ENCODE data around the gene HSFX3.
"Not testable (repeated sequence)": the region's sequence is repeated elsewhere in the genome, so short reads cannot be mapped to it uniquely, and the experiment has no call there.

The HSFX3 gene

GRCh38 chrX:149545545-149546543 lies 3.9 kb downstream of the HSFX3 start:
- not testable (repeated sequence) for H4K20me1 ChIP-seq (ENCODE audit: insufficient read depth, low read length, poor library complexity, severe bottlenecking); H3K4me2 ChIP-seq (ENCODE audit: low read depth, low read length, poor library complexity, severe bottlenecking); H3K4me3 ChIP-seq (ENCODE audit: low read length, poor library complexity, severe bottlenecking); H3F3A ChIP-seq (ENCODE audit: low read depth); H3K9me2 ChIP-seq (replicated peaks; ENCODE audit: low read depth, low read length); H3K9ac ChIP-seq (ENCODE audit: low read depth, low read length, poor library complexity, severe bottlenecking); H3K79me2 ChIP-seq (ENCODE audit: insufficient read depth, low read length); H2AFZ ChIP-seq (ENCODE audit: low read length); H3K9me3 ChIP-seq (ENCODE audit: insufficient read depth, low read depth, low read length); H3K4me1 ChIP-seq (ENCODE audit: insufficient read depth, low read length, poor library complexity, severe bottlenecking); H3K27me3 ChIP-seq (ENCODE audit: insufficient read depth, low read length, poor library complexity, severe bottlenecking); H3K36me3 ChIP-seq (ENCODE audit: insufficient read depth, low read length)

GRCh38 chrX:149541521-149542047 lies 8.1 kb downstream of the HSFX3 start:
- Histone ChIP-seq H3K4me3 (ENCODE audit: low read length, poor library complexity, severe bottlenecking) (peak overlapping the region; percentile 83), H2AFZ (ENCODE audit: low read length) (no peak overlapping the region), H4K20me1 (ENCODE audit: insufficient read depth, low read length, poor library complexity, severe bottlenecking) (no peaks in the 10 kb centered on the region), H3K4me1 (ENCODE audit: insufficient read depth, low read length, poor library complexity, severe bottlenecking) (no peaks in the 10 kb centered on the region), H3K9me2 (replicated peaks; ENCODE audit: low read depth, low read length) (no peaks in the 10 kb centered on the region), H3K9ac (ENCODE audit: low read depth, low read length, poor library complexity, severe bottlenecking) (peak overlapping the region; percentile 81), H3F3A (ENCODE audit: low read depth) (no peaks in the 10 kb centered on the region), H3K4me2 (ENCODE audit: low read depth, low read length, poor library complexity, severe bottlenecking) (peak overlapping the region; percentile 85), H3K9me3 (ENCODE audit: insufficient read depth, low read depth, low read length) (no peaks in the 10 kb centered on the region), H3K36me3 (ENCODE audit: insufficient read depth, low read length) (no peaks in the 10 kb centered on the region), H3K79me2 (ENCODE audit: insufficient read depth, low read length) (peaks cover 5% of the 10 kb centered on the region; the same call in 1 of the 2 replicates), H3K27me3 (ENCODE audit: insufficient read depth, low read length, poor library complexity, severe bottlenecking) (no peaks in the 10 kb centered on the region)
- TF ChIP-seq, protein P1, sequence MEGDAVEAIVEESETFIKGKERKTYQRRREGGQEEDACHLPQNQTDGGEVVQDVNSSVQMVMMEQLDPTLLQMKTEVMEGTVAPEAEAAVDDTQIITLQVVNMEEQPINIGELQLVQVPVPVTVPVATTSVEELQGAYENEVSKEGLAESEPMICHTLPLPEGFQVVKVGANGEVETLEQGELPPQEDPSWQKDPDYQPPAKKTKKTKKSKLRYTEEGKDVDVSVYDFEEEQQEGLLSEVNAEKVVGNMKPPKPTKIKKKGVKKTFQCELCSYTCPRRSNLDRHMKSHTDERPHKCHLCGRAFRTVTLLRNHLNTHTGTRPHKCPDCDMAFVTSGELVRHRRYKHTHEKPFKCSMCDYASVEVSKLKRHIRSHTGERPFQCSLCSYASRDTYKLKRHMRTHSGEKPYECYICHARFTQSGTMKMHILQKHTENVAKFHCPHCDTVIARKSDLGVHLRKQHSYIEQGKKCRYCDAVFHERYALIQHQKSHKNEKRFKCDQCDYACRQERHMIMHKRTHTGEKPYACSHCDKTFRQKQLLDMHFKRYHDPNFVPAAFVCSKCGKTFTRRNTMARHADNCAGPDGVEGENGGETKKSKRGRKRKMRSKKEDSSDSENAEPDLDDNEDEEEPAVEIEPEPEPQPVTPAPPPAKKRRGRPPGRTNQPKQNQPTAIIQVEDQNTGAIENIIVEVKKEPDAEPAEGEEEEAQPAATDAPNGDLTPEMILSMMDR (conservative IDR thresholded peaks at IDR 0.05; ENCODE audit: low read length): no peak
- no peak for TF ChIP-seq EZH2phosphoT487 (IDR thresholded peaks at IDR 0.05; ENCODE audit: borderline replicate concordance)

- Histone ChIP-seq H3K9me3 (ENCODE audit: insufficient read depth, low read depth, low read length) (no peaks in the 10 kb centered on the region), H3K36me3 (ENCODE audit: insufficient read depth, low read length) (no peaks in the 10 kb centered on the region), H3K79me2 (ENCODE audit: insufficient read depth, low read length) (peaks cover 5% of the 10 kb centered on the region; the same call in 1 of the 2 replicates), H3K27me3 (ENCODE audit: insufficient read depth, low read length, poor library complexity, severe bottlenecking) (no peaks in the 10 kb centered on the region), H2AFZ (ENCODE audit: low read length) (peak within 1 kb of the TSS; percentile 79), H3K4me1 (ENCODE audit: insufficient read depth, low read length, poor library complexity, severe bottlenecking) (no peaks in the 10 kb centered on the region), H3K4me3 (ENCODE audit: low read length, poor library complexity, severe bottlenecking) (peak within 1 kb of the TSS; percentile 83), H4K20me1 (ENCODE audit: insufficient read depth, low read length, poor library complexity, severe bottlenecking) (no peaks in the 10 kb centered on the region), H3K9ac (ENCODE audit: low read depth, low read length, poor library complexity, severe bottlenecking) (peak within 1 kb of the TSS; percentile 81), H3K9me2 (replicated peaks; ENCODE audit: low read depth, low read length) (no peaks in the 10 kb centered on the region), H3K4me2 (ENCODE audit: low read depth, low read length, poor library complexity, severe bottlenecking) (peak within 1 kb of the TSS; percentile 85), H3F3A (ENCODE audit: low read depth) (no peaks in the 10 kb centered on the region)
- TF ChIP-seq, protein P1 (conservative IDR thresholded peaks at IDR 0.05; ENCODE audit: low read length): no peak
- no peak for TF ChIP-seq EZH2phosphoT487 (IDR thresholded peaks at IDR 0.05; ENCODE audit: borderline replicate concordance)
Measured at GRCh38 chrX:149540621-149541520, 8.9 kb downstream of the HSFX3 start, which contains the start of gene EOLA1. EOLA1 (plus strand) TSS chrX:149541012; CDS start chrX:149545631, 4,619 bp downstream.
